Activated CD8-positive, alpha-beta T cell treated with anti-CD3 and anti-CD28 coated beads, Interleukin-2, amount 10 ng/mL, durations not matched to agents 7 days and 5 days (primary cell): ENCODE measurements around the gene EGFL8. TPM values are rescaled to one million over a fixed set of nuclear protein-coding genes. Genes with fewer than 3 reads are reported as not detected.
A peak's percentile ranks its signal among the peaks of the same experiment; 100 is the strongest.

Source experiments
- ATAC-seq: fragments of 150-1000 bp; cut with Tn5 transposase; one replicate; pipeline ENCODE4 v1.10.0; 2021; ENCODE audit warnings: moderate library complexity
- CTCF ChIA-PET: fragments of 350-600 bp; sonication (Branson Sonifier 250); formaldehyde crosslinking; loops from one replicate; lab custom pipeline; 2021; ENCODE audit warnings: antibody characterized with exemption; lab: Charles Lee
- POLR2A ChIA-PET: fragments of 350-600 bp; sonication (Branson Sonifier 250); formaldehyde crosslinking; loops from one replicate; lab custom pipeline; 2021; ENCODE audit warnings: antibody characterized with exemption; lab: Charles Lee
- DNase-seq: peaks from one replicate; pipeline ENCODE4 v3.0.0-alpha.2; 2020
- H3K27ac Mint-ChIP-seq: one replicate; pipeline ENCODE4 v1.8.0; 2021; ENCODE audit warnings: mild to moderate bottlenecking, mixed read lengths
- H3K27me3 Mint-ChIP-seq: one replicate; pipeline ENCODE4 v1.8.0; 2021; ENCODE audit warnings: low read depth, mixed read lengths
- H3K36me3 Mint-ChIP-seq: one replicate; pipeline ENCODE4 v1.8.0; 2021; ENCODE audit warnings: low read depth, mixed read lengths
- H3K4me1 Mint-ChIP-seq: one replicate; pipeline ENCODE4 v1.8.0; 2021; ENCODE audit warnings: low read depth, mixed read lengths
- H3K4me3 Mint-ChIP-seq: one replicate; pipeline ENCODE4 v1.8.0; 2021; ENCODE audit warnings: mild to moderate bottlenecking, mixed read lengths
- H3K9me3 Mint-ChIP-seq: one replicate; pipeline ENCODE4 v1.8.0; 2022; ENCODE audit warnings: mixed read lengths; ENCODE audit not compliant: insufficient read depth
- total RNA-seq, 2 experiments: library from RNA; stranded (reverse); gene quantifications; one replicate each; pipeline ENCODE4 v1.2.3, GENCODE V29; 2021

EGFL8 gene
- total RNA-seq, 2 experiments from 2014 or later = 9.8 to 12.2 TPM

DNA sequence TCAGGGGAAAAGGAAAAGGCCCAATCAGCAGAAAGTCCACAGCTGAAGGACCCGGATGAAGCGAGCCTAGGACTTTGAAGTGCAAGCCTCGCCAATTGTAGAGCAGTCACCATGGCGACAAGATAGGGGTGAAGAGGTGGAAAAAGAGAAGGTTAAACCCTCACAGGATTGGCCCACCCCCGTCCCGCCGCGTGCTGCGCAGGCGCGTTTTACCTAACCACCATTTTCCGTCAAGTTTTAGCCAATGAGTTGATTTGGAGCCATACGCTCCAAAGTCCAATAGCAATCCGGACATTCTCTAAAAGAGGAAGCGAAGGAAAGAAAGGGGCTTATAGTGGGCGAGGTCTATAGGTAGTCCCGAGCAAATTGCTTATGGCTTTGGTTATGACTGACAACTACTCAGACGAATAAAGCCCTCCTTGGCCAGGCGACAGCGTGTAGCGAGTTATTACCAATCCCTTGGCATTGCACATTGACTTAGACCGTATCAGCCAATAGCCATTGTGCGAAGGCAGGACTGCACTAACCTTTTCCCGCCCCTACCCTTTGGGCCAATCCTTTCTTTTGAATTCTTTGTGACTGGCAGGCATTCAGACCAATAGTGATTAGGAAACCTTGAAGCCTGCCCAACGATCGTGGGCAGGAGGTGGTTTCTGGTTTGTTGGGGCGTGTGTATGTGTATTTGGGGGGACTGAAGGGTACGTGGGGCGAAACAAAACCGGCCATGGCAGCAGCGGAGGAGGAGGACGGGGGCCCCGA, 13.6 kb downstream of the EGFL8 start, which contains the start of gene RNF5:
Gene RNF5, plus strand, starts transcription at position 618 of the 759 bp plus-strand sequence. Its CDS starts 107 bp downstream, at position 725.
- Mint-ChIP-seq H3K9me3 (no peaks in the 10 kb centered on the region), H3K27me3 (no peaks in the 10 kb centered on the region), H3K4me3 (peak within 1 kb of the TSS; percentile 90), H3K36me3 (peaks cover 29% of the 10 kb centered on the region), H3K4me1 (peaks cover 66% of the 10 kb centered on the region), H3K27ac (peak within 1 kb of the TSS; percentile 92)
- DNase-seq (peak; percentile 97), ATAC-seq (peak; percentile 89)
- ChIA-PET POLR2A (interaction anchor here (0.6 to 2.5 kb wide), 8 partner anchors 12 to 716 kb away, joined by 3 to 45 read pairs (median 5); partner anchors contain the start of genes GPSM3 and PBX2), CTCF (interaction anchor here (1.0 to 2.5 kb wide), 5 partner anchors 15 to 61 kb away, joined by 3 to 25 read pairs (median 4); no protein-coding TSS in a partner anchor)

DNA sequence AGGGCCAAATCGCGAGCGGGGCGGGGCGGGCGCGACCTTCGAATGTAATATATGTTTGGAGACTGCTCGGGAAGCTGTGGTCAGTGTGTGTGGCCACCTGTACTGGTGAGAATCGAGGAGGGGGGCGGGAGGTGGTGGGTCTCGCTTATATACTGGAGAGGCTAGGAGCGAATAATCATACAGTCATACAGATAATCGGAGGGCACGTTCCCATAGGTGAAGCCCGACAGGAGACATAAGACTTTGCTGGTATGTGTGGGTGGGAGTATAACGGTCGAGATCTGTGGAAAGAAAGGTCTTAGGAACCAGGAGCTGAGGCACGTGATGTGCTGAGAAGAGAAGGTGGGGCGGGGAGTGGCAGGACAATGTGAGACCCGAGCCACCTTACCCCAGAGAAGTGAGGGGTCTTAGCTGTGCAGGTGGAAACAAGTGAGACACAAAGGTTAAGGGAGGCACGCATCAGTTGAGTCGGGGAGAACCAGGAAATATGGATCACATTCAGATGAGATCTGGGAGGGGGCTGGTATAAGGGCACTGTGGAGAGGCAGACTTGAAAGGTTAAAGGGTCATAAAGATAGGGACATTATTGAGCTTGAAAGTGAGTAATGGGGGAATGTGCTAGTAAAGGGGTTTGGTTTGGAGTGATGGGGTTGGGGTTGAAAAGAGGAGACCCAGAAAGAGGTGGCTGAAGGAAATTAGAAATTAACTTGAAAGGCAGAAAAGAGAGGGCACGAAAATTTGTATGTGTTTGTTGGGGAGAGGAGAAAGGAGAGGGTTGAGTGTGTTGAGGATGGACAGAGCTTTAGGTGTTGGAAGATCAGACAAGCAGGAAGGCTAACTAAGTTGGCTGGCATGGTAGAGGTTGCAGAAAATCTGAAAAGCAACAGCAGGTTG, 14.4 kb downstream of the EGFL8 start:
- Mint-ChIP-seq H3K27ac (peak overlapping the region; percentile 92), H3K9me3 (no peaks in the 10 kb centered on the region), H3K4me1 (peaks cover 57% of the 10 kb centered on the region), H3K27me3 (no peaks in the 10 kb centered on the region), H3K4me3 (peak overlapping the region; percentile 90), H3K36me3 (peaks cover 33% of the 10 kb centered on the region)
- ChIA-PET CTCF (interaction anchor here (0.8 to 2.0 kb wide), 6 partner anchors 11 to 61 kb away, joined by 3 to 15 read pairs (median 4); partner anchors contain the start of genes GPSM3 and PBX2), POLR2A (interaction anchor here (0.6 to 2.5 kb wide), 3 partner anchors 11 to 715 kb away, joined by 3 to 45 read pairs (median 3); partner anchors contain the start of genes GPSM3 and PBX2)
- no peak for DNase-seq
- no peak for ATAC-seq

DNA sequence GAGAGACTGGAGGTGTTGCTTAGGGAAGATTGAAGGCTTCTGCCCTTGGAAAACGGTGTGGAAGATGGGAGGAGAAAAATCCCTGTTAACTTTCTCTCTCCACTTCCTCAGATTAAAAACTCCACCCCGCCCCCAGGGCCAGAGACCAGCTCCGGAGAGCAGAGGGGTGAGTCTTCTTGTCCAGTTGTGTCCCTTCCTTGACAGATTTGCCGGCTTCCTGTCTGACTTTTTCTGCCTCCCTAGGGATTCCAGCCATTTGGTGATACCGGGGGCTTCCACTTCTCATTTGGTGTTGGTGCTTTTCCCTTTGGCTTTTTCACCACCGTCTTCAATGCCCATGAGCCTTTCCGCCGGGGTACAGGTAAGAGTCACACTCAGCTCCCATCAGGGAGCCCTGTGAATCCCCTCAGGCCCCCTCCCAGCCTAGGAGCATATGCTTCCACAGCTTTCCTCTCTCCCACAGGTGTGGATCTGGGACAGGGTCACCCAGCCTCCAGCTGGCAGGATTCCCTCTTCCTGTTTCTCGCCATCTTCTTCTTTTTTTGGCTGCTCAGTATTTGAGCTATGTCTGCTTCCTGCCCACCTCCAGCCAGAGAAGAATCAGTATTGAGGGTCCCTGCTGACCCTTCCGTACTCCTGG, 15.5 kb downstream of the EGFL8 start:
- ChIA-PET CTCF (interaction anchor here (0.8 to 2.0 kb wide), 7 partner anchors 9 to 62 kb away, joined by 3 to 15 read pairs (median 3); partner anchors contain the start of genes GPSM3 and PBX2), POLR2A (interaction anchor here (2.5 kb wide), 1 partner anchor 10 kb away, joined by 45 read pairs; the partner anchor contains the start of genes GPSM3 and PBX2)
- H3K27ac Mint-ChIP-seq = no peak overlapping the region

DNA sequence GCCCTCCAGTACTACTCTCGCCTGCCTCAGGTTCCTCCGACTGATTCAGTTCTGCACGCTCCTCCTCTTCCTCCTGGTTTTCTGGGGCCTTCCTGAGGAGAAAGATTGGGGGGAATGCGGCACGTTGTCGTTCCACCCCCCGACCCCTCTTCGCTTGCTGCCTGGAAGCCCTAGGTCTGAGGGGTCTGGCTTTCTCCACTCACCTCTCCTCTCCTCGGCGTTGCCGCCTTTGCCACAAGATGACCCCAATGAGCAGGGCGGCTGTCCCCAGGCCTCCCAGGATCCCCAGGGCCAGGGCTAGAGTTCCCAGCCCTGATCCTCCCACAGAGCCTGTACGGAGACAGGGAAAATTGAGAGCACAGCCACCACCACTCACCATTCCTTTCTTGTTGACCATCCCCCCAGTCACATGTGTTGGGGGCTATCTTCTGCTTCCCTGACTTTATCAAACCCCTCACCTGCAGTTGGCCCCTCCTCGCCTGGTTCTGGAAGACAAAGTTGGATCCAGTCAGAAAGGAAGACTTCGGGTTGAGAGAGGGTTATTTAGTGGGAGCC, 16.8 kb downstream of the EGFL8 start:
- peaks cover 47% of the 10 kb centered on the region for H3K4me1 Mint-ChIP-seq
- peak overlapping the region; percentile 60 for H3K27ac Mint-ChIP-seq
- ChIA-PET POLR2A (no interaction called here), CTCF (no interaction called here)
- no peaks in the 10 kb centered on the region for H3K9me3 Mint-ChIP-seq
- no peaks in the 10 kb centered on the region for H3K27me3 Mint-ChIP-seq
- ATAC-seq (no peak), DNase-seq (no peak)
- H3K36me3 Mint-ChIP-seq = peaks cover 45% of the 10 kb centered on the region
- no peak overlapping the region for H3K4me3 Mint-ChIP-seq

More for the DNA sequence above, 15.5 kb downstream of the EGFL8 start:
- Mint-ChIP-seq H3K9me3 (no peaks in the 10 kb centered on the region), H3K36me3 (peaks cover 37% of the 10 kb centered on the region), H3K4me3 (peak overlapping the region; percentile 42), H3K27me3 (no peaks in the 10 kb centered on the region), H3K4me1 (peaks cover 47% of the 10 kb centered on the region)
- ATAC-seq = no peak
- DNase-seq = no peak

DNA sequence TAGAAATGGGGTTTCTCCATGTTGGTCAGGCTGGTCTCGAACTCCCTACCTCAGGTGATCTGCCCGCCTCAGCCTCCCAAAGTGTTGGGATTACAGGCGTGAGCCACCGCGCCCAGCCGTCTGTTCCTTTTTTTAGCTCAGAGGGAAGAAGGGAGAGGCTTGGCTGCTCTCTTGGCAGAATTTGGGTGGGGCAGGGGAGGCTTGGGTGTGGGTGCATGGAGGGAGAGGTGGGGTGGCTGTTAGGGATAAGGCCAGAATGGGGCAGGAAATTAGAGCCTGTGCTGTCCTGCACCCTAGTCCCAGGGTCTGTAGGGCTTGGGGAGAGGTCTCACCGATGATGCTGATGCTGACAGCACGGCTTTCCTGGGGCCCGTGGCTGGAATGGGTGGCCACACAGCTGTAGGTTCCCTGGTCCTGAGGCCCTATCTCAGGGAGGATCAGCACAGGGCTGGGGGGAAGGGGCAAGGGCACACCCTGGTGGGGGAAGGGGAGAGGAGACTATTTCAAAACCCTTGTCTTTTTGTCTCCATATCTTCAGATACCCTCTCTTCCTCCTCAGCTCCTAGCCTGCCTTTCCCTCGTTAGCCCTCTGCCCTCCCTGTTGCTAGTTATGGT, 17.6 kb downstream of the EGFL8 start:
- Mint-ChIP-seq H3K36me3 (peaks cover 53% of the 10 kb centered on the region), H3K27me3 (no peaks in the 10 kb centered on the region), H3K27ac (peak overlapping the region; percentile 15), H3K9me3 (no peaks in the 10 kb centered on the region), H3K4me3 (no peak overlapping the region), H3K4me1 (peaks cover 47% of the 10 kb centered on the region)
- no peak for ATAC-seq
- ChIA-PET CTCF (interaction anchor here (0.9 to 1.1 kb wide), 2 partner anchors 10 to 14 kb away, joined by 3 read pairs; partner anchors contain the start of gene GPSM3), POLR2A (interaction anchor here (0.7 to 2.5 kb wide), 3 partner anchors 9 to 686 kb away, joined by 3 to 6 read pairs (median 4); partner anchors contain the start of gene GPSM3)
- DNase-seq = no peak

DNA sequence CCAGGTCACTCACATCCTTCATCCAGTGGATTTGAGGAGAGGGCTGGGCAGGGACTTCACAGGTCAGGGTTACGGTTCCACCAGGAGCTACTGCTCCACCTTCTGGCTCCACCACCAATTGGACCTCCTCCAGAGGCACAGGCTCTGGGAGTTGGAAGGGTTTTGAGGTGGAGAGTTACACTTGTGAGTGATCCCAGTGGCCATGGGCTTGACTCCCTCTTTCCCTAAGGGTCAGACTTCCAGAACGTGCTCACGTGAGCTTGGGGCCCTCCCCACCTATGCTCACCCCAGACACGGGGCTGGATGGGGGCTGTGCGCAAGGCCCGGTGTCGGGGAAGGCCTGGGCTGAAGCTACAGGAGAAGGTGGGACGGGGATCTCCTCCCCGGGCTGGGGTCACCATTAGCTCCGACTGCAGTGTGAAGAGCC, 18.2 kb downstream of the EGFL8 start:
- ATAC-seq (no peak), DNase-seq (no peak)
- Mint-ChIP-seq H3K9me3 (no peaks in the 10 kb centered on the region), H3K4me3 (no peak overlapping the region), H3K36me3 (peaks cover 58% of the 10 kb centered on the region), H3K4me1 (peaks cover 47% of the 10 kb centered on the region), H3K27ac (peak overlapping the region; percentile 20), H3K27me3 (no peaks in the 10 kb centered on the region)
- CTCF ChIA-PET = interaction anchor here (0.9 to 1.1 kb wide), 2 partner anchors 9 to 13 kb away, joined by 3 read pairs; partner anchors contain the start of gene GPSM3
- POLR2A ChIA-PET = interaction anchor here (0.7 to 2.5 kb wide), 3 partner anchors 8 to 686 kb away, joined by 3 to 6 read pairs (median 4); partner anchors contain the start of gene GPSM3

DNA sequence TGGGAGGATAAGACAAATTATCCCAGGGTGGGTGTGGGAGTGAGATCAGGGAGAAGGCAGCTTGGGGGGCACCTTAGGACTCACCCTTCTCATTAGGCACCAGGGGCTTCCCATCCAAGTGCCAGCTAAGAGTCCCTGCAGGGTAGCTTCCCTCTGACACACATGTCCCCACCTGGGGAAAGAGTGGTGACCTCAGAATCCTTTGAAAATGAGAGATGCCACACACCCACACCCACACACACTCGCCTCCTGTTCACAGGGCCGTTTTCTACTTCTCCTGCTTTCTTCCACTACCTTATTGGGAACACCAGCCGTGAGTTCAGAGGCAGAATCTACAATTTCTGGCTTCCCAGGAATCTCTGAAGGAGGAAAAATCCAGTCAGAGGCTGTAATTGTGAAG, 18.6 kb downstream of the EGFL8 start:
- no peak overlapping the region for H3K4me3 Mint-ChIP-seq
- ATAC-seq = no peak
- DNase-seq = no peak
- H3K36me3 Mint-ChIP-seq = peaks cover 63% of the 10 kb centered on the region
- H3K27ac Mint-ChIP-seq = no peak overlapping the region
- POLR2A ChIA-PET = interaction anchor here (1.1 to 2.5 kb wide), 2 partner anchors 8 to 9 kb away, joined by 4 to 6 read pairs; partner anchors contain the start of gene GPSM3
- no peaks in the 10 kb centered on the region for H3K9me3 Mint-ChIP-seq
- peaks cover 50% of the 10 kb centered on the region for H3K4me1 Mint-ChIP-seq
- CTCF ChIA-PET = interaction anchor here (0.9 to 1.1 kb wide), 2 partner anchors 9 to 13 kb away, joined by 3 read pairs; partner anchors contain the start of gene GPSM3
- H3K27me3 Mint-ChIP-seq = no peaks in the 10 kb centered on the region

DNA sequence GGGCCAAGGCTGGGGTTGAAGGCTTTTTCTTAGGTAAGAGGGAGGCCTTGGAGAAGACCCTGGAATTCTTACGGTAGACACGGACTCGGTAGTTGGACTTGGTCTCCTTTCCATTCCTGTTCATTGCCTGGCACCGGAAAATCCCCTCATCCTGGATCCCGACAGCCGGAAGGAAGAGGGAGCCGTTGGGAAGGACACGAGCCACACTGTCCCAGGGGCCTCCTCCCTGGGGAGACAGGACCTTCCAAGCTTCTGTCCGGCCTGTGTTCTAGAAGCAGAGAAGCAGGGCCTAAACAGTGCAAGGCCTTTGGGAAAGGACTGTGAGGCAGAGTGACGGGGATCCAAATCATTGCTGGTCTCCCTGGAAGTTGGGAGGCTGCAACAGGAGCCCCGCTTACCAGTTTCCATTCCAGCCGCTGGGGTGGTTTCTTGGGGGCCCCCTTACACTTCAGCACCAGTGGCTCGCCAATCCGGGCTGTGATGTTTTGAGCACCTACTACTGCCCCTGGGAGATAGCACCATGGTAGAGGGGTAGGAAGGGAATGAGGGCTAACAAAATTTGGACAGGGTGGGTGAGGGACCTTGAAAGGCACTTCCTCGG, 19.2 kb downstream of the EGFL8 start:
- Mint-ChIP-seq H3K9me3 (no peaks in the 10 kb centered on the region), H3K4me1 (peaks cover 55% of the 10 kb centered on the region), H3K36me3 (peaks cover 68% of the 10 kb centered on the region), H3K27ac (no peak overlapping the region), H3K27me3 (no peaks in the 10 kb centered on the region), H3K4me3 (no peak overlapping the region)
- ATAC-seq = no peak
- no peak for DNase-seq
- ChIA-PET CTCF (no interaction called here), POLR2A (interaction anchor here (2.5 kb wide), 1 partner anchor 9 kb away, joined by 6 read pairs; the partner anchor contains the start of gene GPSM3)

DNA sequence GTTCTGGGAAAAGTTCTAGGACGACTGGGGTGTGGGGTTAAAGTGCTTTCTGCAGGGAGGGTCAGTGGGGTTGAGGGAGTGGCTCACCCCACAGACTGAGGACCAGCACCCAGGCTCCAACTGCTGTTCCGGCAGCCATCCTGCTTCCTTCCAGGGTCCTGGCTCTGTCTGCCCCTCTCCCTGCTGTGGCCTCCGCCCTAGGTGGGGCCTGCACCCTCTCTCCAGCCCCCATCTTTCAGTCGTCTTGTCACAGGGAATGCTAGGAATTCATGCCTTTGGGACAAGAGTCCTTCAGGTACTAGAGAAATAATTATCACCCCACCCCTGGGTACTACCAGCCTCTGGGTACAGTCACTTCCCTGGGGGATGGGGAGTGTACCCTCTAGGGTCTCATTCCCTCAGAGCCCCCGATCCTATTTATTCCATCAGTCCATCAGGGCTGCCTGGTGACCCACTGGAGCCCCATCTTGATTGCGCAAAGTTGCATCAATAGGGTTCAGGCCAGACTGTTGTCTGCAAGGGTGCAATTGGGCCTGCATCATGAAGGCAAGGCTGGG, 19.8 kb downstream of the EGFL8 start, which contains the start of gene AGER:
Gene AGER, minus strand, starts transcription at position 170 of the 557 bp plus-strand sequence. Its CDS starts 31 bp downstream, at position 139.
- Mint-ChIP-seq H3K27ac (peak within 1 kb of the TSS; percentile 9), H3K4me1 (peaks cover 55% of the 10 kb centered on the region), H3K36me3 (peaks cover 69% of the 10 kb centered on the region), H3K27me3 (no peaks in the 10 kb centered on the region), H3K9me3 (no peaks in the 10 kb centered on the region), H3K4me3 (no peak within 1 kb of the TSS)
- CTCF ChIA-PET = no interaction called here
- no peak for DNase-seq
- ATAC-seq = no peak
- POLR2A ChIA-PET = interaction anchor here (2.5 kb wide), 1 partner anchor 8 kb away, joined by 6 read pairs; the partner anchor contains the start of gene GPSM3
